Tibial nerve (tissue), 4 donors: Measurements from ENCODE around the gene COX4I2.

Experiments
- EP300 ChIP-seq, 2 donors: sonication (generic); formaldehyde crosslinking; IDR thresholded peaks; one replicate each; pipeline ENCODE4 v1.6.1; 2017; ENCODE audit warnings: antibody characterized with exemption in 2 of 2, mild to moderate bottlenecking in 1 of 2
- POLR2A ChIP-seq, 2 donors: fragments of 450-650 bp; IDR thresholded peaks; one replicate each; pipeline ENCODE4 v1.6.1; 2017; ENCODE audit warnings: antibody characterized with exemption in 2 of 2, mild to moderate bottlenecking in 2 of 2, moderate library complexity in 2 of 2
- TF ChIP-seq, protein P1 (sequence below), 5 experiments: fragments of 200-600 bp in 3 of 5; fragments of 450-650 bp in 2 of 5; sonication (generic) in 3 of 5; IDR thresholded peaks; one replicate each; pipeline ENCODE4 v1.5.1; 2016 to 2019; ENCODE audit warnings: antibody characterized with exemption in 5 of 5, mild to moderate bottlenecking in 3 of 5, moderate library complexity in 2 of 5

- TF ChIP-seq POLR2A (IDR thresholded peaks at IDR 0.05) (no peak), EP300 (IDR thresholded peaks at IDR 0.05) (no peak)
- TF ChIP-seq, protein P1, sequence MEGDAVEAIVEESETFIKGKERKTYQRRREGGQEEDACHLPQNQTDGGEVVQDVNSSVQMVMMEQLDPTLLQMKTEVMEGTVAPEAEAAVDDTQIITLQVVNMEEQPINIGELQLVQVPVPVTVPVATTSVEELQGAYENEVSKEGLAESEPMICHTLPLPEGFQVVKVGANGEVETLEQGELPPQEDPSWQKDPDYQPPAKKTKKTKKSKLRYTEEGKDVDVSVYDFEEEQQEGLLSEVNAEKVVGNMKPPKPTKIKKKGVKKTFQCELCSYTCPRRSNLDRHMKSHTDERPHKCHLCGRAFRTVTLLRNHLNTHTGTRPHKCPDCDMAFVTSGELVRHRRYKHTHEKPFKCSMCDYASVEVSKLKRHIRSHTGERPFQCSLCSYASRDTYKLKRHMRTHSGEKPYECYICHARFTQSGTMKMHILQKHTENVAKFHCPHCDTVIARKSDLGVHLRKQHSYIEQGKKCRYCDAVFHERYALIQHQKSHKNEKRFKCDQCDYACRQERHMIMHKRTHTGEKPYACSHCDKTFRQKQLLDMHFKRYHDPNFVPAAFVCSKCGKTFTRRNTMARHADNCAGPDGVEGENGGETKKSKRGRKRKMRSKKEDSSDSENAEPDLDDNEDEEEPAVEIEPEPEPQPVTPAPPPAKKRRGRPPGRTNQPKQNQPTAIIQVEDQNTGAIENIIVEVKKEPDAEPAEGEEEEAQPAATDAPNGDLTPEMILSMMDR (IDR thresholded peaks at IDR 0.05) = no peak
These were observed 41.9 kb downstream of the COX4I2 start for GRCh38 chr20:31679357-31680285.
